HepG2 (cell line): ENCODE measurements around the gene DGKG. TPM values are rescaled to one million over a fixed set of nuclear protein-coding genes. Genes with fewer than 3 reads are reported as not detected.

Source experiments
- ARNT ChIP-seq: fragments of 450-650 bp; IDR thresholded peaks from 2 replicates; pipeline ENCODE4 v1.6.1; 2017
- ARNTL ChIP-seq: sonication (generic); formaldehyde crosslinking; IDR thresholded peaks from 2 replicates; pipeline ENCODE4 v1.4.0; 2020; ENCODE audit warnings: mild to moderate bottlenecking, missing genetic modification reagents
- BCL6 ChIP-seq: IDR thresholded peaks from 2 replicates; pipeline ENCODE4 v1.6.1; 2016; ENCODE audit warnings: missing genetic modification reagents, missing compliant biosample characterization
- DRAP1 ChIP-seq: IDR thresholded peaks from 2 replicates; pipeline ENCODE4 v1.6.1; 2016; ENCODE audit warnings: missing genetic modification reagents, missing compliant biosample characterization
- JUN ChIP-seq: sonication (generic); formaldehyde crosslinking; IDR thresholded peaks from 2 replicates; pipeline ENCODE4 v1.4.0; 2020; ENCODE audit warnings: mild to moderate bottlenecking, missing genetic modification reagents
- NCOA1 ChIP-seq: sonication (generic); formaldehyde crosslinking; IDR thresholded peaks from 2 replicates; pipeline ENCODE4 v1.9.0; 2021; ENCODE audit warnings: missing genetic modification reagents
- NCOA5 ChIP-seq: sonication (generic); formaldehyde crosslinking; IDR thresholded peaks from 2 replicates; pipeline ENCODE4 v1.4.0; 2020; ENCODE audit warnings: missing genetic modification reagents
- NFE2 ChIP-seq: sonication (generic); formaldehyde crosslinking; IDR thresholded peaks from 2 replicates; pipeline ENCODE4 v1.4.0; 2020; ENCODE audit warnings: missing genetic modification reagents
- NONO ChIP-seq, 2 experiments: fragments of 450-650 bp in 1 of 2; sonication (generic) in 1 of 2; formaldehyde crosslinking in 1 of 2; IDR thresholded peaks in 1 of 2; conservative IDR thresholded peaks in 1 of 2; 2 replicates each; pipeline versions ENCODE4 v1.6.1 to v1.8.0; 2017 to 2022; ENCODE audit warnings: mild to moderate bottlenecking in 1 of 2, missing genetic modification reagents in 1 of 2, moderate library complexity in 1 of 2
- REL ChIP-seq: sonication (generic); formaldehyde crosslinking; conservative IDR thresholded peaks from 2 replicates; pipeline ENCODE4 v1.8.0; 2022; ENCODE audit warnings: mild to moderate bottlenecking, missing genetic modification reagents, moderate library complexity
- SAFB2 ChIP-seq: sonication (generic); formaldehyde crosslinking; IDR thresholded peaks from 2 replicates; pipeline ENCODE4 v1.5.1; 2020; ENCODE audit warnings: missing genetic modification reagents, low read depth, mild to moderate bottlenecking, borderline replicate concordance
- THAP7 ChIP-seq: sonication (generic); formaldehyde crosslinking; IDR thresholded peaks from 2 replicates; pipeline ENCODE4 v1.8.1; 2023; ENCODE audit warnings: mild to moderate bottlenecking, missing genetic modification reagents
- ZBTB39 ChIP-seq: sonication (generic); formaldehyde crosslinking; IDR thresholded peaks from 2 replicates; pipeline ENCODE4 v1.5.0; 2020; ENCODE audit warnings: missing genetic modification reagents
- ZC3H4 ChIP-seq: sonication (generic); formaldehyde crosslinking; IDR thresholded peaks from 2 replicates; pipeline ENCODE4 v1.4.0; 2020; ENCODE audit warnings: missing genetic modification reagents, borderline replicate concordance
- ZFP41 ChIP-seq: sonication (generic); formaldehyde crosslinking; IDR thresholded peaks from 2 replicates; pipeline ENCODE4 v1.4.0; 2020; ENCODE audit warnings: mild to moderate bottlenecking, missing genetic modification reagents, borderline replicate concordance
- ZNF121 ChIP-seq: sonication (generic); formaldehyde crosslinking; IDR thresholded peaks from 2 replicates; pipeline ENCODE4 v1.5.0; 2020; ENCODE audit warnings: mild to moderate bottlenecking, missing genetic modification reagents
- ZNF225 ChIP-seq: sonication (generic); formaldehyde crosslinking; IDR thresholded peaks from 2 replicates; pipeline ENCODE4 v1.4.0; 2020; ENCODE audit warnings: mild to moderate bottlenecking, missing genetic modification reagents
- ZNF446 ChIP-seq: sonication (generic); formaldehyde crosslinking; IDR thresholded peaks from 2 replicates; pipeline ENCODE4 v1.5.0; 2020; ENCODE audit warnings: mild to moderate bottlenecking, missing genetic modification reagents
- ZNF563 ChIP-seq: sonication (generic); formaldehyde crosslinking; IDR thresholded peaks from 2 replicates; pipeline ENCODE4 v1.8.0; 2022; ENCODE audit warnings: mild to moderate bottlenecking, moderate library complexity, missing genetic modification reagents
- ZNF703 ChIP-seq: sonication (generic); formaldehyde crosslinking; IDR thresholded peaks from 2 replicates; pipeline ENCODE4 v1.5.1; 2020; ENCODE audit warnings: missing genetic modification reagents, mild to moderate bottlenecking, moderate library complexity, borderline replicate concordance
- ZXDC ChIP-seq: sonication (generic); formaldehyde crosslinking; IDR thresholded peaks from 2 replicates; pipeline ENCODE4 v1.5.0; 2020; ENCODE audit warnings: mild to moderate bottlenecking, missing genetic modification reagents
- polyA plus RNA-seq, 8 experiments: library from polyadenylated mRNA; depleted of rRNA in 3 of 8; stranded (reverse) in 7 of 8; unstranded in 1 of 8; fragments of >200 nt; fragmentation: Illumina TruSeq in 4 of 8; extraction: Trizol in 4 of 8; gene quantifications; 2 replicates each; pipeline versions ENCODE4 v1.2.1 to v1.2.3, GENCODE V29; 2011 to 2016; ENCODE audit warnings: low read depth in 4 of 8, missing spikeins in 1 of 8, mixed read lengths in 1 of 8; ENCODE audit not compliant: insufficient read depth in 1 of 8
- total RNA-seq, 5 experiments: library from RNA; depleted of rRNA; stranded (reverse); fragments of >200 nt; fragmentation: Illumina TruSeq; extraction: Trizol; gene quantifications; 2 replicates each; pipeline ENCODE4 v1.2.3, GENCODE V29; 2016; ENCODE audit warnings: low read depth in 1 of 5

DGKG gene
- total and polyA plus RNA-seq, 2 of the 13 experiments (the other 11 are each of a cell fraction or from before 2014, with no cell fraction given) = 3.8 to 6.2 TPM

- TF ChIP-seq ZBTB39 = no peak
- no peak for TF ChIP-seq NCOA1
- TF ChIP-seq ZNF446 (CRISPR knock-in tag) = peak; percentile 72
- no peak for TF ChIP-seq BCL6
- no peak for TF ChIP-seq NCOA5 (CRISPR knock-in tag)
- TF ChIP-seq ZNF563 = peak; percentile 68
- no peak for TF ChIP-seq JUN
- no peak for TF ChIP-seq ARNT
- no peak for TF ChIP-seq ARNTL (CRISPR knock-in tag)
- TF ChIP-seq ZXDC (CRISPR knock-in tag) = 0 out of 2 replicates have a peak, but pooled peaks have one; percentile 64
- TF ChIP-seq DRAP1 (CRISPR knock-in tag) = no peak
- TF ChIP-seq NONO (IDR thresholded peaks at IDR 0.05) = no peak
- peak; percentile 12; the same call in 1 of the 2 replicates for TF ChIP-seq NONO (CRISPR knock-in tag; conservative IDR thresholded peaks at IDR 0.05)
- no peak for TF ChIP-seq NFE2 (CRISPR knock-in tag)
- no peak for TF ChIP-seq ZFP41 (CRISPR knock-in tag)
- no peak for TF ChIP-seq THAP7
- TF ChIP-seq ZC3H4 (CRISPR knock-in tag) = no peak
- 0 out of 2 replicates have a peak, but pooled peaks have one; percentile 4 for TF ChIP-seq ZNF225 (CRISPR knock-in tag)
- 0 out of 2 replicates have a peak, but pooled peaks have one; percentile 13 for TF ChIP-seq REL
- no peak for TF ChIP-seq SAFB2 (CRISPR knock-in tag)
- TF ChIP-seq ZNF703 (CRISPR knock-in tag) = no peak; the same call in 1 of the 2 replicates
- TF ChIP-seq ZNF121 = no peak
Measured at GRCh38 chr3:186108106-186108940, 253.7 kb downstream of the DGKG start (continued).
